ENCODE results near the gene OPN1SW. TPM values are rescaled to one million over a fixed set of nuclear protein-coding genes. Genes with fewer than 3 reads are reported as not detected.

The OPN1SW gene
- total RNA-seq, 1 donor: not detected

DNA sequence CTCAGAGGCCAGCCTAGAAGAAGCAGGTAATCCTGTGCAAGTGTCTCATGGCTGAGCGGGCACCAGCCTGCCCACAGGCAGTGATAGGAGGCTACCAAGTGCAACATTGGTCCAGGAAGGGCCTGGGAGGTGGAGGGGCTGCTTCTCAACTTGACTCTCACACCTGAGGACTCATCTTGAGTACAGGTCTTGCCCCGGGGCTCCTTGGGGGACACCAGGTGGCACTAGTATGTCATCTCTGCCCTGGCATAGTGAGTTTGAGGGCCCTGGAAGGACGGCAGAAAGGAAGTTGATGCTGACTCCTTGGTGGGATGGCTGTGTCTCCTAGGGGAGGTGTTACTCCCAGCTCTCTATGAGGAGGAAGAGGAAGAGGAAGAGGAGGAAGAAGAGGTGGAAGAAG lies 18.4 kb upstream of the OPN1SW start:
- no peak for DNase-seq (ENCODE audit: low read depth in 2 of 3, low spot score in 2 of 3)

DNA sequence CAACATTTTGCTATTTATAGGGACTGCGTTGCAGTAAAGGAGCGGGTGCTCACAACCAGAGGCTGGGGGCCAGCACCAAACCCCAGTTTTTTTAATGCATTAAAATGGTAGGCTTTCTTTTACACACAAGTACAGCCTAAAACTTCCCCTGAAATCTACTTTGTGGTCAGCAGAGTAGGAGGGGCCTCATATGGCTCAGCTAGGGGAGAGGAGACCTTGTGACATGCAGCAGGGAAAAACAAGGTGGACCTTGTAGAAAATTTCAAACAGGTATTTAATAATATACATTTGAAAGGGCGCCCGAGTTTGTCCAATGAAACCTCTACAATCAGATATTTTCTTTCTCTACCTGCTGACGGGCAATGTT lies 17.6 kb upstream of the OPN1SW start:
- peak in 1 of 3 donors; percentile 9 for DNase-seq (ENCODE audit: low read depth in 2 of 3, low spot score in 2 of 3)

DNA sequence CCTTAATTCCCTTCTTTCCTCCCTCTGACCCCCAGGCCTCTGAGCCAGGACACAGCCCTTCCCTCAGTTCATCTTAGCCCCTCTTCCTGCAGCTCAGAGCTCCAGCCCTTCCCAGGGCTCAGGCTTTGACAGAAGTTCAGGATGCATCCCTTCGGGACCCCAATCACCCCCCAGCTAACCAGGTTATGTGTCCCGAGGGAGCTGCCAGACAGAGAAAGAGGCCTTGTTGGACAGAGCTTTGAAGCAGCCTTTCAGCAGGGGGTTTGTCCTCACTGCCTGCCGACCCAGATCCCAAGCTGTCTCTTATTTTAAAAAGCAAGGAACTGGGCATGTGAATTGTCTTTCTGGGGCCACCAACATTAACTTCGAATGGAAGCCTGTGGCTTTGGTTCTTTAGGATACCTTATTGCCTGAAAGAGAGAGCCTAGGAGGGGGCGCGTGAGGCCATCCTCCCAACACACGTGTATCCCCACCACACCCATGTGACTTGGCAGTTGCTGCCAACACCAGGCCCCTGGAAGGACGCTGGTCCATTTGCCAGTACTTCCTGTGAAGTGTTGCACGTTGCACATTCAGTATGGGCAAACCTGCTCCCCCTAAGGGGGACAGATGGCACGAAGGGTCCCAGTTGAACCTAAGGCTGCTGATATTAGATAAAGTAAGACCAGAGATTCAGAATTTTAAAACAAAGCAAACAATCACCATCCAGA lies 17.0 kb upstream of the OPN1SW start:
- peak in 2 of 3 donors; percentile 44 to 61 for DNase-seq (ENCODE audit: low read depth in 2 of 3, low spot score in 2 of 3)

DNA sequence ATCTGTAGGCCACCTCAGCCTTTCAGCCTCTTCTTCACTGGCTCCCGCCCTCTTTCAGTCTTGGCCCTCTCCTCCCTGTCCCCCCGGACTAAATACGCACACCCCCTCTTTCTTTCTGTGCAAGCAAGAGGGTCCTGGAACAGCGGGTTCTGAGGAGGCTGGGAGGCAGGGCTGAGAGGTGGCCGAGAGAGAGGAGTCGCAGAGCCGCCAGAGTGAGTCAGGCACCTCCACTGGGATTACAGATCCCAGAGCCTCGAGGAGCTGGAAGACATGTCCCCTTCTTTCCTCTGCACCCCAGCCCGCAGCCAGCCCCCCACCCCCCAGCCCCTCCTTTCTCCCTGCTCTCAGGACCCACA lies 16.4 kb upstream of the OPN1SW start:
- no peak for DNase-seq (ENCODE audit: low read depth in 2 of 3, low spot score in 2 of 3)

DNA sequence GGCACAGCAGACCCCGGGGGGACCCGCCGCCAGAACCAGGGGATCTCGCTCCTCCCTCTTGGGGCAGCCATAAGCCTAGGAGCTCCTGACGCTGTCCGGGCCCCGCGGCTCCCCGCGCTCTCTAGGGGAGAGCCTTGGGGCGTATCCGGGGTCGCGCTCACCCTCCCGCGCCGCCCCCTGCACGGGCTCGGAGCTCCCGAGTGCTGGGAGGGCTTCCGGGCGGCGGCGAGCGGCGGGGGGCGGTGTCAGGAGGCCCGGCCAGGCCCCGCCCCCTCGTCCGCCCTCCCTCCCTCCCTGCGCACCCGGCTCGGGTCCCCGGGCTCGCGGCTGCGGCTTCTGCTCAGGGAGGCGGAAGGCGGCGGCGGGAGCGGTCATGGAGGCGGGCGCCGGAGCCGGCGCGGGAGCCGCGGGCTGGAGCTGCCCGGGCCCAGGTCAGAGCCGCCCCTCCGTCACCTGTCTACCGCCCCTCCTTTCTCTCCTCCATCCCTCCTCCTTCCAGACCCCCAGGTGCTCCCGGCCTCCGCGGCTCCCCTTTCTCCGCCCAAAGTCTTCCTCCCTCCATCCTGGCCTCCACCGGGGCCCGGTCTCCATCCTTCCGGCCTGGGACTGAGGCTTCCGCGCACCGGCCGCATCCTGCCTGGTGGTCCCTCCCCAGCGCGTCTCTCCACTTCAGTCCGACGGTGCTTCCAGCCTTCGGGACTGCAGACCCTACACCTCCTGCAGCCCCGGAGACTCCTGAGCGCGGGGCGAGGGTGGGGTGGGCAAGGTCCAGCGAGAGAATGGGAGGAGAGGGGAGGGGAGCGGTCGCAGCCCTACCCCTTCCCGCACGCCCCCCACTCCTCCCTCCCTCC lies 15.8 kb upstream of the OPN1SW start, which contains the start of gene CCDC136:
Gene CCDC136, plus strand, starts transcription at position 848 of the 851 bp plus-strand sequence. CDS start 444 bp downstream, outside the sequence.
- peak; percentile 49 to 62 (median 56) for DNase-seq (ENCODE audit: low read depth in 2 of 3, low spot score in 2 of 3)

DNA sequence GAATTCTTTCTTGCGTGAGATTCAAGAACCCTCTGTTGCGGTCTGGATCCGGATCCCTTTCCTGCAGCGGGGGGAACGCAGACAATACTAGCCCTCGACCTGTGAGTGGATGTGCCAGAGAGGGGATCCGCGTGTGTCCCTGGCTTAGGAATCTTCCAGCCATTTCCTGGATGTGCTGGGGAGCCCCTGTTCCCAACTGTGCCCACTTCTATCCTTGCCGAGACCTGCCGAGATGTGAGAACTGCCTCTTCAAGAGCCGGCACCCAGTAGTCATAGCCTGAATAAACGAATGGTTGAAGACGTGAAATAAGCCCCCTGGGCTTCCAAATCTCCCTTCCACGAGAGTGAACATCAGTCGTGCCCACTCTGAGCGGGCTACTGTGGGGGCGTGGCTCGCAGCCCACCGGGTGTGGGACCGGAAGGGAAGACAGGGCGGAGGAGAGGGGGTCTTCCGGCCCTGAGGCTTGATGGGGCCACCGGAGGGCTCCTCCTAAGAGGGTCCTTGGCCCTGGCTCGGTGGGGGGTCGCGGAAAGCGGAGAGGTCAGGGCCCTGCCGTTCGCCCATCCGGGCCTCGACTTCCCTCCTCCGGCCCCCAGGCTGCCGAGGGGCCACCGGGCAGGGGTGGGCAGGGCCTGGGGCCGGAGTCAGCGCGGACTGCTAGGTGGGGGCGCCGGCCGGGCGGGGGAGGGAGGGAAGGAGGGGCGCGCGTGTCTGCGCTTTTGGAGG lies 14.9 kb upstream of the OPN1SW start:
- peak in 1 of 3 donors; percentile 14 for DNase-seq (ENCODE audit: low read depth in 2 of 3, low spot score in 2 of 3)

DNA sequence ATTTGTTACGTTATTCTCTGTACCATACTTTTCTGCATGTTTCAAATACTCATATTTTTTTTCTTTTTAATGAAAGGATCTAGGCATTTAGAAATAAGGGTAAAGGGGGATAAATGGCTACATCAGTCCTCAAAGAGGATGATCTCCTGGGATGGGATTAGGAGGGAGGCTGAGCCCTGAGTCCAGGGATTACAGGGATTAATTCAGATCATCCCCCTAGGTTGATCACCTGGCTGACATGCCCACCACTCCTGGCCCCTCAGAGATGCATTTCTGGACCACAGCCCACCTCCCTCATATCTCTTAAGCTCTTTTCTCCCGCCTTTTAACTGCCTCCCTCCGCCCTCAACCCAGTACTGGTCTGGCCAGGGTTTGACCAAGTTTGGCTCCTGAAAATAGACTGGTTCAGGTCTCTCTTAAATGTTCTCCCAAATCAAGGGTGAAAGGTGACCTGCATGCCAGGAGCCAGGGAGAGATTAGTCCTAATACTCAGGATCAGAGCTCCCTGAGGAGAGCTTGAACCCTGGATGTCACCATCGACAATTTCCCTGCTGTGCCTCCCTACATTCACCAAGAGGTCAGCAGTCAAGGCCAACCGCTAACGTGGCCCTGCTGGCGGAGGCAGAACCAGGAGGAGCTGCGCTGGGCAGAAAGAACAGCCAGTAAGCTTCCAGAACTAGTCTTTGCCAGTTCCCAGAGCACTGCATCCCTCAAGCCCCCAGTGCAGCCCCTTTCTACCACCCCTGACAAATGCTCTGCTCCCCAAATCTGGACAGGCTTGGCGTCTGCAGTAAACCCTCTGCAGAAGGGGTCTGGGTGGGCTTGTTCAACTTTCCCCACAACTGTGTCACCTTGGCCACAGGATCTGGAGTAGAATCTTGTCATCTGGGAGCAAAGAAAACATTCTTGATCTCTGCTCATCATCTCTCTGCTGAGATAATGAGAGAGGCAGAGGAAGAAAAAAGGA lies 13.1 kb upstream of the OPN1SW start:
- DNase-seq (ENCODE audit: low read depth in 2 of 3, low spot score in 2 of 3): no peak

DNA sequence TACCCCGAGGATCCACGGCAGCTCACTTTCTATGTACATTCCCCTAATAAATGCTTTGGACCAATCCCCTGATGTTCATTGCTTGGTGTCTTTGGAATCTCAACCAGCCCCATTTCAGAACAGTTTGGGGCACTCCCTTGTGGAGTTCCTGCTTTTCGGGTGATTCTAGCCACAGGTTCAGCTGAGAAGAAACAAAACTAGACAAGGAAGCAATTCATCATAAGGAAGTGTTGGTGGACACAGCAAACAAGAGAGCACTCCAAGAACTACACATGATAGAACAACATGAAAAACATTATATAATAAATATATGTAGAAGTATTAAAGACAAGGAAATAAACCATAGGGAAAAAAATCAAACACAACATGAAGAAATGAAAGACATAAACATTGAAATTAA lies 10.1 kb upstream of the OPN1SW start:
- DNase-seq (ENCODE audit: low read depth in 2 of 3, low spot score in 2 of 3): no peak

DNA sequence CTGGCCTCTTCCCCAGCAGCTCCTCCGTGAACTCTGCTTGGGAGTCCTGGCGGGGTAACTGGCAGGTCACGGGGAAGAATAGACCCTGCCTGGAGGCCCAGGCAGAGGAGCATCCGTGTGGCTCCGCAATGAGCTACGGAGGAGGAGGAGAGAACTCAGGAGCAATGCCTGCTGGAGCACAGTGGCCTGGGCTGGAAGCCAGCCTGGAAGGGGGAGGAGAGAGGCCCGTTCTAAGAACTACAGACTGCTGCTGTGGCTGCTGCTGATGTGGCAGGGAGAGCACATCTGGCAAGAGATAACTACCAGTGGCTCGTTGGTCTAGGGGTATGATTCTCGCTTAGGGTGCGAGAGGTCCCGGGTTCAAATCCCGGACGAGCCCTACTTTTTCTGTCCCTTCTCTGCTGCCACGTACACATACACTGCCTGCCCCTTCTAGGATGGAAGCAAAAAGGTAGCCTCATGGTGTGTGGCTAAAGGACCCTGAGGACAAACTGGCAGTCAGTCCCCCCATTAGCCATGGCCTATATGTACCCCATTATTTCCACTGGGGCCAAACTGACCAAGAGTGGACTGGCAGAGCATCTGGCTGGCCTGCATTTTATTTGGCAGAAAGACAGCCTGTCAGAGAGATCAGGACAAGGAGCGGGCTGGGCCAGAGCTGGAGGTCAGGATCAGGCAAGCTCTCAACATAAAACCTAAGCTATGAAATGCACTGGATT lies 7.7 kb upstream of the OPN1SW start:
- no peak for DNase-seq (ENCODE audit: low read depth in 2 of 3, low spot score in 2 of 3)

DNA sequence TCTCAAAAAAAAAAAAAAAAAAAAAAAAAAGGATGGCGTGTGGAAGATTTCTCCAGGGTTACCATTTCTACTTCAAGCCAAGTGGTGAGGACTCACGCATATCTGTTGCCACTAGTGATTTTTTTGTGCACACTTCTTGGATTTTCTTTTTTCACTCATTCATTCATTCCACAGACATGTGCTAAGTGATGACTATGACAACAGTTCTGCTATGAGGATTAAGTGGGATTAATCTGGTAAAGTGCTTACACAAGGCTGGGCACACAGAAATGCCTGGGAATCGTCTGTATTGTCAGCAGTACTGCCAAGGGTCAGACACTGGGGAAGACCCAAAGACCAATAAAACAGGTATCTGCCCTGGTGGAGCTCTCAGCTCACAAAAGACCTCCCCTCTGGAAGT lies 6.3 kb upstream of the OPN1SW start:
- no peak for DNase-seq (ENCODE audit: low read depth in 2 of 3, low spot score in 2 of 3)

DNA sequence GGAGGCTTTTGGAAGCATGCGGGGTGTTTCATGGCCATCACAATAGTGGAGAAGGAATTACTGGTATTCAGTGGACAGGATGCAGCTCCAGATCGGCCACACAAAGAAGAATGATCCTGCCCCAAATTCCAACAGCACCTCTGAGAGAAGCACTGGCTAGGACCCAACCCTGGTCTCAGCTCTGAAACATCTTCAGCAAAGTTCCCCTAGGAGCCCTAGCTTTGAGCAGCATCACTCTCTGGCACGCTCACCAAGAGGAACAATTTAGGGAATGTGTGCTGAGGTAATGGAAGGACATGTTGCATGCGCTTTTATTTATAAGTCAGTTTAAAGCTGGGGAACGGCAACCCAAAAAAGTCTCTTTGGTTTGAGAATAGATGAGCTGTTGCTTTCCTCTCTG lies 5.5 kb upstream of the OPN1SW start:
- no peak for DNase-seq (ENCODE audit: low read depth in 2 of 3, low spot score in 2 of 3)

DNA sequence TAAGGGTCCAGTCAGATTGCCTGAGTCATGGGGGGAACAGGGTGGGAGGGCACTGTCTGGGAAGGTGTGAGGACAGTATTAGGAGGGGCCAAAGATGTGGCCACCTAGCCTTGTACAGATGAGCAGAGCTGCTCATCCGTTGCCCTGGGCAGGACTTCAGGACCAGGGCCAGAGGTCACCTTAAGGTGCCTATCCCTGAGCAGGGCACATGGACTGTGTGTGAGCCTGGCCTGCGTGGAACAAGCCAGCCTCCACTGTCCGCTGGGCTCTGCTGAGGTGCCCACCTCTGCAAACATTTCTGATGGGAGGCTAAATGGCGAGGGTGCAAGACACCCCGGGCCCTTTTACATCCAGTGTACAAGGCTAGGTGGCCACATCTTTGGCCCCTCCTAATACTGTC lies 3.4 kb upstream of the OPN1SW start:
- no peak for DNase-seq (ENCODE audit: low read depth in 2 of 3, low spot score in 2 of 3)

DNA sequence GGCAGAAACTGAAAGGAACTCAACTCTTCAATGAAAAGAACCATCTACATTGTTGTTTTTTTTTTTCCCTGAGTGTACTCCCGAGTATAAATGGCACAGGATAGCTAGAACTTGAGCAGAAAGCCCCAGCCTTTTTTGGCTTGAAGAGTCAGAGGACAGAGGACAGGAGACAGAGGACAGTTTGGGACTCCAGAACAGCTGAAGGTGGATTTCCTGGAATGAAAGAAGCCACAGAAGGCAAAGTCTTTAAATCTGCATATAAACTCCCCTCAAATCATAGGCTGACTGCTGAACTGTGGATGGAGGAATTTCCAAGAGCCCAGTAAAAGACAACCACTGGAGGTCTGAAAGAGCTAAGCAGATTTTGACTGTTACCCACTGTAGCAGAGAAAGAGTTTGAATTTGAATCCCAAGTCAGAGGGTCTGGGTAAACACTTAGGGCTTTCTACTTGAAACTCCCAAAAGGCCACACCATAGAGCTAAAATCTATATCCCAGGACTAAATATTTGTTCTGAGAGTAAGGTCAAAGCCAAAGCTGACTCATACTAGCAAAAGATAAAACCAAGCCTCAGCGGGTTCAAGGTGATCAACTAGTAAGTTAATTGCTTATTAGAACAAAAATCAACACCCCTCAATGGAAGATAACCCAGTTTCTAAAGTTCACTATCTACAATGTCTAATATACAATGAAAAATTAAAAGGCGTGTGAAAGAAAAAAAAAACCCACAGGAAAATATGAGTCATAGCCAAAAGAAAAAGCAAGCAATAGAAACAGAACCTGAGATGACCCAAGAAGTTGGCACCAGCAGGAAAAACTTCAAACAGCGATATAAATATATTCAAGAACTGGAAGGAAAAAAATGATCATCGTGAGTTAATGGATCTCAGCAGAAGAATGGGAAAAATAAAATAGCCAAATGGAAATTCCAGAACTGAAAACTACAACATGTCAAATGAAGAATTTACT lies 1.8 kb upstream of the OPN1SW start:
- peak in 1 of 3 donors; percentile 25 for DNase-seq (ENCODE audit: low read depth in 2 of 3, low spot score in 2 of 3)

DNA sequence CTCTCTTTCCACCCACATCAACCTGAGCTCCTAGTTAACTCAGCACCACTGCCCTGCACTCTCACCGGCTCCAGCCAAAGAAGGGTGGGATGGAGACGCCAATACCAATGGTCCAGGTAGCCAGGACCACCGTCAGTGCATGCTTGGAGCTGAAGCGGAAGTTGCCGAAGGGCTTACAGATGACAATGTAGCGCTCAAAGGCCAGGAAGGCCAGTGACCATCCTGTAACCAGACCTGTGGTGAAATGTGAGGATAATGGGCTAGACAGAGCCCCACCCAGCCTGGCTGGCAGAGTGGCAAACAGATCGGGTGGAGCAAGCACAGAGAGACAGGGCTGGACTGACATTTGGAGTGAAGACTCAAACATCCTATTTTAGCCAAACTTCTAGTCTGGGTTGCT lies 673 bp downstream of the OPN1SW start:
- DNase-seq (ENCODE audit: low read depth in 2 of 3, low spot score in 2 of 3): no peak

DNA sequence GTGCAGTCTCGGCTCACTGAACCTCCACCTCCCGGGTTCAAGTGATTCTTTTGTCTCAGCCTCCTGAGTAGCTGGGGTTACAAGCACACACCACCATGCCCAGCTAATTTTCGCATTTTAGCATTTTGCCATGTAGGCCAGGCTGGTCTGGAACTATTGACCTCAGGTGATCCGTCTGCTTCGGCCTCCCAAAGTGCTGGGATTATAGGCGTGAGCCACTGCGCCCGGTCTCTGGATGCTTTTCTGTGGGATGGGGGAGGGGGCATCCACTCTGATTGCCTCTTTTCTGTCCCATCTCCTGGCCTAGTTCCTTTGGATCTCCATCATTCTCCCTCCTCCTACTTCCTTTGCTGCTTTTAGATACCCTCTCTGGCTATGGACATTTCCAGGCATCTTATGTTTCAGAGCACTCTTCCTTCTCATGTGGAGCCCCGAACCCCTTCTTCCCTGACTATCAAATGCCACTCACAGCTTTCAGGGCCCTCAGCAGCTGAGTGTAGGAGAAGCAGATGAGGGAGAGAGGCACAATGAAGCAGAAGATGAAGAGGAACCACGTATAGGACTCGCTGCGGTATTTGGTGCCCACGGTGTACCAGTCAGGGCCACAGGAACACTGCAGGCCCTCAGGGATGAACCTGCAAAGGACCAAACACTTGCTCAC lies 1.4 kb downstream of the OPN1SW start:
- DNase-seq (ENCODE audit: low read depth in 2 of 3, low spot score in 2 of 3): no peak

DNA sequence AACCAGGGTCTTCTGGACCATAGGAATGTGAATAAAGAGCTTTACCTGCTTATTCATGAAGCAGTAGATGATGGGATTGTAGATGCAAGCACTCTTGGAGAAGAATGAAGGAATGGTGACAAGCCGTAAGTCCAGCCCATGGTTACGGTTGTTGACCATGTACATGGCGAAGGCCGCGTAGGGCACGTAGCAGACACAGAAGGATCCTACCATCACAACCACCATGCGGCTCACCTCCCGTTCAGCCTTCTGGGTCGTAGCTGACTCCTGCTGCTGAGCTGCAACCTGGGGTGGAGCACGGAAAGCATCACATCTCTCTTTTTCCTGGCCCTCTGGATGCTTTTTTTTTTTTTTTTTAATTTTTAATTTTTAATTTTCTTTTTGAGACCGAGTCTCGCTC lies 2.0 kb downstream of the OPN1SW start:
- no peak for DNase-seq (ENCODE audit: low read depth in 2 of 3, low spot score in 2 of 3)

DNA sequence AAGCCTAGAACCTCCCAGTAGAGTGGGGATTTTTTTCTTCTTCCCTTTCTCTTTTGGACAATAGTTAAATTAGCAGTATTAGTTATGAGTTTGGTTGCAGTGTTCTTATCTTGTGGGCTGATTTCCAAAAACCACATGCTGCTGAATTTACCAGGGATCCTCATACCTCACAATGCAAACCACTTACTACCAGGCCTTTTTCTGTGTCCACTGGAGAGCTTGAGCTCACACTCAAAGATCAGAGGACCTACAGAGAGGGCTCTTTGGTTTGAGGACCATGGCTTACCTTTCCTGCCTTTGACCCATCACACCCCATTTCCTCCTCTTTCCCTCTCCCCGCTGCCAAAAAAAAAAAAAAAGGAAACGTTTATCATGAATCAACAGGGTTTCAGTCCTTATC lies 5.4 kb downstream of the OPN1SW start:
- DNase-seq (ENCODE audit: low read depth in 2 of 3, low spot score in 2 of 3): no peak
